HepG2 (cell line): Measurements from ENCODE around the gene PRKN. TPM values are rescaled to one million over a fixed set of nuclear protein-coding genes. Genes with fewer than 3 reads are reported as not detected.

Experiments
- ATAC-seq: fragments of 200-7000 bp; cut with Tn5 transposase; 3 replicates; pipeline ENCODE4 v1.9.1; 2020; ENCODE audit warnings: mild to moderate bottlenecking, moderate library complexity
- BruUV-seq: library from RNA; stranded (reverse); fragments of 400-500 nt; replicated peaks from 2 replicates; lab custom pipeline; 2021; lab: Mats Ljungman, UMichigan
- CTCF ChIA-PET: fragments of 300-600 bp; formaldehyde crosslinking; extraction: SDS; loops from one replicate; lab custom pipeline; 2021; ENCODE audit warnings: low total read pairs, inconsistent platforms, low intra/inter-chr PET ratio; lab: Yijun Ruan, JAX
- POLR2A ChIA-PET: fragments of 350-600 bp; sonication (Branson Sonifier 250); formaldehyde crosslinking; loops from one replicate; lab custom pipeline; 2020; ENCODE audit warnings: antibody characterized with exemption, inconsistent platforms; lab: Yijun Ruan, JAX
- DNase-seq: peaks from one replicate; pipeline ENCODE4 v3.0.0-alpha.2; 2015; ENCODE audit warnings: low spot score
- FAIRE-seq: peaks from 3 replicates; lab custom pipeline; 2011; peaks lifted over from hg19 to GRCh38; lab: Jason Lieb, UNC
- H2AFZ ChIP-seq: one replicate; pipeline ENCODE4 v1.6.1; 2011; ENCODE audit warnings: low read length, inconsistent platforms
- H3K27ac ChIP-seq: fragments of 300-600 bp; 3 replicates; pipeline ENCODE4 v1.8.0; 2011; ENCODE audit warnings: mixed run types, mild to moderate bottlenecking, mixed read lengths, low read length, inconsistent platforms; ENCODE audit not compliant: insufficient read depth; ENCODE audit errors: extremely low read length
- H3K27me3 ChIP-seq, 2 experiments: fragments of 200-600 bp in 1 of 2; 2 replicates in 1 of 2; 3 replicates in 1 of 2; pipeline versions ENCODE4 v1.6.0 to v1.8.0; 2011; ENCODE audit warnings: low read length in 2 of 2, mild to moderate bottlenecking in 2 of 2, moderate library complexity in 2 of 2, inconsistent platforms in 1 of 2; ENCODE audit not compliant: insufficient read depth in 2 of 2, control insufficient read depth in 1 of 2
- H3K36me3 ChIP-seq, 2 experiments: fragments of 200-600 bp in 1 of 2; replicated peaks in 1 of 2; 2 replicates in 1 of 2; 3 replicates in 1 of 2; pipeline versions ENCODE4 v1.5.1 to v1.8.0; 2011; ENCODE audit warnings: low read length in 2 of 2, inconsistent platforms in 1 of 2; ENCODE audit not compliant: insufficient read depth in 2 of 2, control insufficient read depth in 1 of 2
- H3K4me1 ChIP-seq: 2 replicates; pipeline ENCODE4 v1.5.1; 2012; ENCODE audit warnings: low read length, inconsistent platforms; ENCODE audit not compliant: insufficient read depth
- H3K4me2 ChIP-seq: 2 replicates; pipeline ENCODE4 v1.6.0; 2011; ENCODE audit warnings: low read depth, low read length, inconsistent platforms
- H3K4me3 ChIP-seq, 3 experiments: fragments of 200-600 bp in 1 of 3; sonication (generic), shearing (Covaris generic) in 1 of 3; replicated peaks in 1 of 3; 2 replicates each; pipeline ENCODE4 v1.5.1; 2011 to 2016; ENCODE audit warnings: low read length in 3 of 3, inconsistent platforms in 2 of 3, low read depth in 2 of 3, mild to moderate bottlenecking in 2 of 3, control low read depth in 1 of 3, mixed read lengths in 1 of 3; ENCODE audit not compliant: insufficient read depth in 1 of 3
- H3K79me2 ChIP-seq: one replicate; pipeline ENCODE4 v1.6.1; 2011; ENCODE audit warnings: low read length, inconsistent platforms; ENCODE audit not compliant: insufficient read depth
- H3K9ac ChIP-seq: 2 replicates; pipeline ENCODE4 v1.6.0; 2011; ENCODE audit warnings: mild to moderate bottlenecking, low read depth, low read length, inconsistent platforms; ENCODE audit not compliant: insufficient read depth
- H3K9me3 ChIP-seq: 2 replicates; pipeline ENCODE4 v1.5.1; 2012; ENCODE audit warnings: mild to moderate bottlenecking, low read length
- H4K20me1 ChIP-seq: 2 replicates; pipeline ENCODE4 v1.6.0; 2011; ENCODE audit warnings: inconsistent platforms, mild to moderate bottlenecking, low read length, moderate library complexity; ENCODE audit not compliant: insufficient read depth
- AFF4 ChIP-seq: sonication (generic); formaldehyde crosslinking; IDR thresholded peaks from 2 replicates; pipeline ENCODE4 v1.4.0; 2020; ENCODE audit warnings: missing genetic modification reagents
- BCL3 ChIP-seq: sonication (generic); formaldehyde crosslinking; IDR thresholded peaks from 2 replicates; pipeline ENCODE4 v1.5.1; 2020; ENCODE audit warnings: mild to moderate bottlenecking, missing genetic modification reagents, moderate library complexity
- DR1 ChIP-seq: sonication (generic); formaldehyde crosslinking; IDR thresholded peaks from 2 replicates; pipeline ENCODE4 v1.8.0; 2021; ENCODE audit warnings: mild to moderate bottlenecking, missing genetic modification reagents, inconsistent platforms
- GZF1 ChIP-seq: sonication (generic); formaldehyde crosslinking; IDR thresholded peaks from 2 replicates; pipeline ENCODE4 v1.5.1; 2020; ENCODE audit warnings: mild to moderate bottlenecking, missing genetic modification reagents
- PLRG1 ChIP-seq: fragments of 450-650 bp; conservative IDR thresholded peaks from 2 replicates; pipeline ENCODE4 v1.6.1; 2016
- WIZ ChIP-seq: sonication (generic); formaldehyde crosslinking; IDR thresholded peaks from 2 replicates; pipeline ENCODE4 v1.5.1; 2020; ENCODE audit warnings: mild to moderate bottlenecking, missing genetic modification reagents
- ZNF124 ChIP-seq: sonication (generic); formaldehyde crosslinking; IDR thresholded peaks from 2 replicates; pipeline ENCODE4 v1.4.0; 2020; ENCODE audit warnings: missing genetic modification reagents
- ZNF841 ChIP-seq: sonication (generic); formaldehyde crosslinking; IDR thresholded peaks from 2 replicates; pipeline ENCODE4 v1.8.1; 2023; ENCODE audit warnings: missing genetic modification reagents, borderline replicate concordance
- WGBS: methylation state at CpG from one replicate; pipeline ENCODE4 v1.1.6; 2017; ENCODE audit warnings: low lambda C conversion rate; 5-methylcytosine and 5-hydroxymethylcytosine counted together
- in situ Hi-C: cut with HindIII; loops from 2 replicates; pipeline ENCODE4 v1.10.0; 2017; ENCODE audit warnings: low pct_unique_long_range_greater_than_20kb; ENCODE audit not compliant: extremely low pct_ligation_motif_present
- intact Hi-C: fragments of 100-400 bp; cut with micrococcal nuclease; formaldehyde crosslinking; loops from one replicate; pipeline ENCODE4 v1.10.0; 2022; ENCODE audit not compliant: unreplicated experiment
- polyA plus RNA-seq, 8 experiments: library from polyadenylated mRNA; depleted of rRNA in 3 of 8; stranded (reverse) in 7 of 8; unstranded in 1 of 8; fragments of >200 nt; fragmentation: Illumina TruSeq in 4 of 8; extraction: Trizol in 4 of 8; gene quantifications; 2 replicates each; pipeline versions ENCODE4 v1.2.1 to v1.2.3, GENCODE V29; 2011 to 2016; ENCODE audit warnings: low read depth in 4 of 8, missing spikeins in 1 of 8, mixed read lengths in 1 of 8; ENCODE audit not compliant: insufficient read depth in 1 of 8
- total RNA-seq, 5 experiments: library from RNA; depleted of rRNA; stranded (reverse); fragments of >200 nt; fragmentation: Illumina TruSeq; extraction: Trizol; gene quantifications; 2 replicates each; pipeline ENCODE4 v1.2.3, GENCODE V29; 2016; ENCODE audit warnings: low read depth in 1 of 5

The PRKN gene
- total and polyA plus RNA-seq, 2 of the 13 experiments (the other 11 are each of a cell fraction or from before 2014, with no cell fraction given) = 0.31 to 0.44 TPM

- Histone ChIP-seq H2AFZ (no peak overlapping the region), H3K4me1 (no peaks in the 10 kb centered on the region), H3K9ac (no peak overlapping the region), H3K4me2 (no peak overlapping the region), H3K79me2 (no peaks in the 10 kb centered on the region), H3K36me3 (no peaks in the 10 kb centered on the region), H4K20me1 (no peaks in the 10 kb centered on the region), H3K4me3 (no peak overlapping the region), H3K27ac (no peak overlapping the region), H3K27me3 (no peaks in the 10 kb centered on the region), H3K9me3 (no peaks in the 10 kb centered on the region)
- POLR2A ChIA-PET = no interaction called here
- in situ Hi-C loops = no loop called here
- FAIRE-seq (no peak), DNase-seq (no peak), ATAC-seq (no peak)
- intact Hi-C loops = no loop called here
- no TSS peak for BruUV-seq
- 46% methylated on average over 16 of the region's 16 CpGs for WGBS
- CTCF ChIA-PET = no interaction called here
- no peak for TF ChIP-seq PLRG1
- TF ChIP-seq DR1 = no peak
- no peak for TF ChIP-seq AFF4 (CRISPR knock-in tag)
- no peak for TF ChIP-seq WIZ (CRISPR knock-in tag)
- TF ChIP-seq GZF1 (CRISPR knock-in tag) = no peak
- no peak for TF ChIP-seq ZNF841 (CRISPR knock-in tag)
- TF ChIP-seq ZNF124 (CRISPR knock-in tag) = no peak
- TF ChIP-seq BCL3 (CRISPR knock-in tag) = no peak
Measured at GRCh38 chr6:161901740-161902426, 825.7 kb downstream of the PRKN start.
